Measurements from ENCODE around the gene SORBS1.

- TF ChIP-seq EZH2 (IDR thresholded peaks at IDR 0.05): no peak
- no peak for TF ChIP-seq CTCF (IDR thresholded peaks at IDR 0.05)
- no peak for TF ChIP-seq EZH2phosphoT487 (IDR thresholded peaks at IDR 0.05)
Observed at GRCh38 chr10:95440038-95440725, 121.0 kb downstream of the SORBS1 start.

Data from neural progenitor cell (in vitro differentiated cells).